H1 (cell line): Measurements from ENCODE around the gene UNC119. TPM values are rescaled to one million over a fixed set of nuclear protein-coding genes. Genes with fewer than 3 reads are reported as not detected.

ENCODE experiments used
- CTCF ChIA-PET: fragments of 300-600 bp; sonication (Branson Sonifier 250); formaldehyde crosslinking; loops from one replicate; lab custom pipeline; 2021; ENCODE audit not compliant: partially characterized antibody; lab: Charles Lee
- POLR2A ChIA-PET: fragments of 300-600 bp; sonication (Branson Sonifier 250); formaldehyde crosslinking; loops from one replicate; lab custom pipeline; 2021; ENCODE audit warnings: inconsistent platforms; ENCODE audit not compliant: partially characterized antibody; lab: Charles Lee
- DNase-seq, 2 experiments: peaks; one replicate each; pipeline versions ENCODE4 v3.0.0 to v3.0.0-alpha.2; 2010 to 2022; ENCODE audit warnings: low spot score in 2 of 2, low read depth in 1 of 2, mixed read lengths in 1 of 2
- FAIRE-seq: peaks from 2 replicates; lab custom pipeline; 2011; peaks lifted over from hg19 to GRCh38; lab: Jason Lieb, UNC
- H2AFZ ChIP-seq: 2 replicates; pipeline ENCODE4 v1.8.1; 2012; ENCODE audit warnings: low read length, inconsistent platforms
- H2AK5ac ChIP-seq: 2 replicates; pipeline ENCODE4 v1.6.1; 2013; ENCODE audit warnings: low read depth, low read length
- H2BK120ac ChIP-seq: replicated peaks from 2 replicates; pipeline ENCODE3; 2013; ENCODE audit warnings: low read depth, low read length, inconsistent platforms
- H2BK12ac ChIP-seq: 2 replicates; pipeline ENCODE4 v1.6.1; 2013; ENCODE audit warnings: low read depth, low read length
- H2BK15ac ChIP-seq: 2 replicates; pipeline ENCODE4 v1.6.1; 2013; ENCODE audit warnings: low read length
- H2BK20ac ChIP-seq: 2 replicates; pipeline ENCODE4 v1.6.1; 2013; ENCODE audit warnings: low read length
- H2BK5ac ChIP-seq: 2 replicates; pipeline ENCODE4 v1.6.1; 2013; ENCODE audit warnings: low read depth, low read length
- H3K14ac ChIP-seq: 2 replicates; pipeline ENCODE4 v1.6.1; 2013; ENCODE audit warnings: inconsistent platforms; ENCODE audit not compliant: insufficient read length
- H3K18ac ChIP-seq: 2 replicates; pipeline ENCODE4 v1.6.1; 2013; ENCODE audit warnings: low read length; ENCODE audit errors: extremely low read depth
- H3K23ac ChIP-seq: 2 replicates; pipeline ENCODE4 v1.6.1; 2013; ENCODE audit warnings: inconsistent platforms; ENCODE audit not compliant: insufficient read length
- H3K23me2 ChIP-seq: 2 replicates; pipeline ENCODE4 v1.6.1; 2013; ENCODE audit warnings: low read depth, low read length
- H3K27ac ChIP-seq: 2 replicates; pipeline ENCODE4 v1.6.1; 2011; ENCODE audit warnings: low read depth, low read length, inconsistent platforms
- H3K27me3 ChIP-seq, 4 experiments: replicated peaks in 1 of 4; 1 replicate in 1 of 4; 2 replicates in 3 of 4; pipeline versions ENCODE4 v1.6.1 to v1.8.1; 2011 to 2013; ENCODE audit warnings: low read length in 3 of 4, mild to moderate bottlenecking in 3 of 4, inconsistent platforms in 2 of 4, mixed read lengths in 2 of 4, moderate library complexity in 1 of 4; ENCODE audit not compliant: control insufficient read depth in 3 of 4, insufficient read depth in 3 of 4; ENCODE audit errors: extremely low read depth in 1 of 4
- H3K36me3 ChIP-seq, 4 experiments: 2 replicates each; pipeline versions ENCODE4 v1.6.1 to v1.8.1; 2011 to 2013; ENCODE audit warnings: mild to moderate bottlenecking in 4 of 4, low read length in 3 of 4, moderate library complexity in 2 of 4, control low read depth in 1 of 4, inconsistent platforms in 1 of 4; ENCODE audit not compliant: insufficient read depth in 4 of 4, control insufficient read depth in 2 of 4
- H3K4ac ChIP-seq: replicated peaks from 2 replicates; pipeline ENCODE3; 2013; ENCODE audit warnings: low read length, low read depth, mixed read lengths, inconsistent platforms; ENCODE audit not compliant: insufficient read length
- H3K4me1 ChIP-seq, 4 experiments: replicated peaks in 1 of 4; 1 replicate in 1 of 4; 2 replicates in 3 of 4; pipeline versions ENCODE4 v1.6.1 to v1.8.1; 2011 to 2013; ENCODE audit warnings: low read length in 3 of 4, inconsistent platforms in 2 of 4, mixed read lengths in 1 of 4; ENCODE audit not compliant: insufficient read depth in 4 of 4, control insufficient read depth in 3 of 4
- H3K4me2 ChIP-seq, 2 experiments: 2 replicates each; pipeline versions ENCODE4 v1.6.1 to v1.8.1; 2011 to 2013; ENCODE audit warnings: low read depth in 2 of 2, low read length in 2 of 2, control low read depth in 1 of 2, inconsistent platforms in 1 of 2, mild to moderate bottlenecking in 1 of 2; ENCODE audit not compliant: insufficient read depth in 1 of 2
- H3K4me3 ChIP-seq, 4 experiments: fragments of 200-600, 300-600 bp in 1 of 4; sonication (generic), shearing (Covaris generic), sonication (Bioruptor Twin) in 1 of 4; 2 replicates each; pipeline versions ENCODE4 v1.5.1 to v1.8.1; 2011 to 2016; ENCODE audit warnings: low read length in 4 of 4, low read depth in 3 of 4, control low read depth in 2 of 4, inconsistent platforms in 2 of 4, mild to moderate bottlenecking in 2 of 4, mixed read lengths in 1 of 4, moderate library complexity in 1 of 4; ENCODE audit not compliant: insufficient read depth in 2 of 4; ENCODE audit errors: extremely low read depth in 1 of 4
- H3K56ac ChIP-seq: replicated peaks from 2 replicates; pipeline ENCODE3; 2013; ENCODE audit warnings: low read depth, mild to moderate bottlenecking, mixed read lengths, low read length, inconsistent platforms; ENCODE audit not compliant: insufficient read length
- H3K79me1 ChIP-seq: 2 replicates; pipeline ENCODE4 v1.6.1; 2013; ENCODE audit warnings: low read depth, low read length, control low read depth
- H3K79me2 ChIP-seq, 2 experiments: 2 replicates each; pipeline versions ENCODE4 v1.6.1 to v1.8.1; 2012 to 2013; ENCODE audit warnings: low read length in 2 of 2, mild to moderate bottlenecking in 2 of 2, inconsistent platforms in 1 of 2; ENCODE audit not compliant: insufficient read depth in 2 of 2, control insufficient read depth in 1 of 2
- H3K9ac ChIP-seq, 4 experiments: replicated peaks in 1 of 4; 1 replicate in 1 of 4; 2 replicates in 3 of 4; pipeline versions ENCODE4 v1.6.1 to v1.8.1; 2011 to 2013; ENCODE audit warnings: low read depth in 3 of 4, low read length in 3 of 4, control low read depth in 2 of 4, mild to moderate bottlenecking in 2 of 4, moderate library complexity in 2 of 4, inconsistent platforms in 1 of 4; ENCODE audit errors: extremely low read depth in 1 of 4
- H3K9me3 ChIP-seq, 2 experiments: 2 replicates each; pipeline versions ENCODE4 v1.6.1 to v1.8.1; 2012 to 2013; ENCODE audit warnings: mild to moderate bottlenecking in 2 of 2, moderate library complexity in 2 of 2, control low read depth in 1 of 2, inconsistent platforms in 1 of 2, low read depth in 1 of 2, low read length in 1 of 2, mixed read lengths in 1 of 2; ENCODE audit not compliant: insufficient read depth in 2 of 2
- H4K20me1 ChIP-seq, 2 experiments: replicated peaks in 1 of 2; 2 replicates each; pipeline versions ENCODE3 to v1.8.1; 2011 to 2013; ENCODE audit warnings: inconsistent platforms in 2 of 2, low read length in 2 of 2, mild to moderate bottlenecking in 1 of 2; ENCODE audit not compliant: insufficient read depth in 2 of 2, control insufficient read depth in 1 of 2
- H4K5ac ChIP-seq: 2 replicates; pipeline ENCODE4 v1.6.1; 2013; ENCODE audit warnings: low read length, low read depth, mixed read lengths, inconsistent platforms; ENCODE audit not compliant: insufficient read length
- H4K8ac ChIP-seq: 2 replicates; pipeline ENCODE4 v1.8.0; 2013; ENCODE audit warnings: mild to moderate bottlenecking, moderate library complexity, low read length, inconsistent platforms; ENCODE audit not compliant: insufficient read depth; ENCODE audit errors: extremely low read depth
- H4K91ac ChIP-seq: replicated peaks from 2 replicates; pipeline ENCODE3; 2013; ENCODE audit warnings: low read length, mixed read lengths, inconsistent platforms; ENCODE audit not compliant: insufficient read length
- BACH1 ChIP-seq: IDR thresholded peaks from 2 replicates; pipeline ENCODE4 v1.6.1; 2012; ENCODE audit warnings: low read length, improper control_type of control experiment
- BRCA1 ChIP-seq: IDR thresholded peaks from 2 replicates; pipeline ENCODE4 v1.6.1; 2012; ENCODE audit warnings: low read depth, low read length, improper control_type of control experiment
- MAFK ChIP-seq: IDR thresholded peaks from 2 replicates; pipeline ENCODE4 v1.6.1; 2012; ENCODE audit warnings: low read depth, mild to moderate bottlenecking, improper control_type of control experiment, low read length
- SIRT6 ChIP-seq: IDR thresholded peaks from one replicate; pipeline ENCODE4 v1.7.1; 2012; ENCODE audit warnings: low read length, inconsistent platforms
- WGBS, 2 experiments: shearing (Covaris generic) in 1 of 2; methylation state at CpG; one replicate each; pipeline versions ENCODE4 v1.1.6 to v1.1.7; 2013 to 2015; ENCODE audit warnings: low lambda C conversion rate in 2 of 2, mixed read lengths in 2 of 2, inconsistent platforms in 1 of 2, low coverage in 1 of 2, missing lambda C conversion rate in 1 of 2; ENCODE audit not compliant: insufficient replicate concordance in 2 of 2, insufficient coverage in 1 of 2, insufficient read length in 1 of 2; ENCODE audit errors: extremely low coverage in 1 of 2, missing lambda C conversion rate in 1 of 2; 5-methylcytosine and 5-hydroxymethylcytosine counted together
- polyA plus RNA-seq, 7 experiments: library from polyadenylated mRNA; depleted of rRNA in 3 of 7; stranded (reverse) in 5 of 7; unstranded in 2 of 7; fragments of >200 nt in 5 of 7; fragments of 200-250 nt in 2 of 7; gene quantifications; 1 replicate in 5 of 7; 2 replicates in 1 of 7; 4 replicates in 1 of 7; pipeline versions ENCODE4 v1.2.1 to v1.2.3, GENCODE V29; 2011 to 2013; ENCODE audit warnings: missing spikeins in 2 of 7, mixed read lengths in 2 of 7
- total RNA-seq: library from RNA; stranded (reverse); fragmentation: NEBNext Ultra II Directional; extraction: Animal tissue kit (Norgen Biotek cat#: 25700); gene quantifications from 2 replicates; pipeline ENCODE4 v1.2.1, GENCODE V29; 2021

The UNC119 gene
- total and polyA plus RNA-seq, 2 of the 8 experiments (the other 6 are each of a cell fraction or from before 2014, with no cell fraction given) = 43.5 to 94.4 TPM

DNA sequence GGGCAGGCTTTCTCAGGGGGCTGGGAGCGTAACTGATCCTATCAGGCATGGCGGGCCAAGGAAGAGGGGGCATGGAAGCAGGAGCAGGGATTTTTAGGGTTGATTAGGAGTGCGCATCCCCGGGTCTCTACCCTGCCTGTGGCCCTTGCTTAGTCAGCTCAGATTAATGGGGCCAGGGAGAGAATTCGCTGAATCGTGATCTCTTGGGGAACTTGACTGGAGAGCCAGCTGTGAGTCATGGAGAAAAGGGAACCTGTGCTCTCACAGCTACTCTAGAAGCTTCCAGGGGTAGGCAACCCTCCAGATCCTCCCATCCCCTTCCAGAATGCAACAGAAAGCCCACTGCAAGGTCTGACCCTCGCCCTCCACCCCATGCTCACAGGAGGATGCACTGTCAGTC is 42.6 kb downstream of the UNC119 start:
- H4K91ac ChIP-seq = no peak overlapping the region
- FAIRE-seq = no peak
- H4K8ac ChIP-seq = no peak overlapping the region
- WGBS, 2 experiments = 85% methylated on average over 7 of the region's 7 CpGs; no CpG with 5 or more reads in 1 of the 2 experiments
- no peak overlapping the region for H4K5ac ChIP-seq
- no peak overlapping the region for H2BK120ac ChIP-seq
- no peak overlapping the region for H3K4ac ChIP-seq
- H3K36me3 ChIP-seq = no peaks in the 10 kb centered on the region
- no peak overlapping the region for H3K9ac ChIP-seq
- no peak overlapping the region for H2BK15ac ChIP-seq
- no peak overlapping the region for H2AFZ ChIP-seq
- no peak overlapping the region for H3K14ac ChIP-seq
- no peaks in the 10 kb centered on the region for H3K79me1 ChIP-seq
- no peak overlapping the region; the same call in 1 of the 2 replicates for H2BK5ac ChIP-seq
- H3K23ac ChIP-seq = no peak overlapping the region
- peak; percentile 25; the same call in 1 of the 2 replicates for TF ChIP-seq MAFK
- TF ChIP-seq SIRT6 = no peak
- no peak for TF ChIP-seq BRCA1
- peak; percentile 91 for TF ChIP-seq BACH1
- TF ChIP-seq, all 59 proteins: peak for 2
- Histone ChIP-seq H3K23me2 (peaks cover 2% of the 10 kb centered on the region; the same call in 1 of the 2 replicates), H3K18ac (no peak overlapping the region), H4K20me1 (no peaks in the 10 kb centered on the region), H3K79me2 (no peaks in the 10 kb centered on the region), H3K4me1 (peaks cover 0 to 17% (median 7%) of the 10 kb centered on the region in 4 experiments; a peak in 6 of 7 replicates), H3K4me2 (no peak overlapping the region), H3K4me3 (no peak overlapping the region), H2AK5ac (no peak overlapping the region), H2BK12ac (no peak overlapping the region), H3K27me3 (peaks cover 0 to 8% (median 4%) of the 10 kb centered on the region in 4 experiments; a peak in 4 of 7 replicates), H2BK20ac (no peak overlapping the region), H3K9me3 (no peaks in the 10 kb centered on the region), H3K27ac (no peak overlapping the region), H3K56ac (no peak overlapping the region)
- CTCF ChIA-PET = interaction anchor here (0.6 to 21.4 kb wide), 4 partner anchors 10 to 33 kb away, joined by 3 to 547 read pairs (median 16); no protein-coding TSS in a partner anchor
- POLR2A ChIA-PET = no interaction called here
- no peak for DNase-seq
